ENCODE results near the gene TMED7.

GRCh38 chr5:115586525-115587146 is 39.2 kb downstream of the TMED7 start:
- TF ChIP-seq CTCF (IDR thresholded peaks at IDR 0.05; ENCODE audit: insufficient read depth, low read length) (no peak), SPI1 (IDR thresholded peaks at IDR 0.05; ENCODE audit: borderline replicate concordance, low read depth) (no peak), GABPA (IDR thresholded peaks at IDR 0.05; ENCODE audit: low read depth) (no peak), POLR2AphosphoS5 (IDR thresholded peaks at IDR 0.05; ENCODE audit: low read depth) (no peak)

Data from HL-60 (cell line).